RWPE2 (cell line): Measurements from ENCODE around the gene SDSL.

Experiments
- ATAC-seq: fragments of 200-7000 bp; cut with Tn5 transposase; 3 replicates; pipeline ENCODE4 v1.9.1; 2021; ENCODE audit warnings: low read depth
- DNase-seq: peaks from one replicate; pipeline ENCODE4 v3.0.0-alpha.2; 2020; ENCODE audit warnings: low spot score
- H3K27ac ChIP-seq: fragments of 450-650 bp; 2 replicates; pipeline ENCODE4 v1.5.1; 2017; ENCODE audit warnings: mild to moderate bottlenecking; ENCODE audit not compliant: poor library complexity, severe bottlenecking
- H3K27me3 ChIP-seq: fragments of 250-450 bp; sonication (Bioruptor Pico); 2 replicates; pipeline ENCODE4 v1.5.1; 2021; ENCODE audit warnings: mild to moderate bottlenecking, moderate library complexity; ENCODE audit not compliant: insufficient read depth, poor library complexity, severe bottlenecking
- H3K36me3 ChIP-seq: fragments of 250-450 bp; sonication (Bioruptor Pico); 2 replicates; pipeline ENCODE4 v1.5.1; 2020; ENCODE audit warnings: low read depth, mild to moderate bottlenecking, moderate library complexity
- H3K4me1 ChIP-seq: fragments of 250-450 bp; sonication (Bioruptor Pico); 2 replicates; pipeline ENCODE4 v1.5.1; 2021; ENCODE audit warnings: mild to moderate bottlenecking, moderate library complexity; ENCODE audit not compliant: insufficient read depth, poor library complexity, severe bottlenecking
- H3K4me3 ChIP-seq: fragments of 250-450 bp; sonication (Bioruptor Pico); 2 replicates; pipeline ENCODE4 v1.5.1; 2021; ENCODE audit warnings: mild to moderate bottlenecking, moderate library complexity; ENCODE audit not compliant: severe bottlenecking
- H3K9me3 ChIP-seq: fragments of 250-450 bp; sonication (Bioruptor Pico); 2 replicates; pipeline ENCODE4 v1.5.1; 2021; ENCODE audit warnings: mild to moderate bottlenecking, moderate library complexity; ENCODE audit not compliant: severe bottlenecking
- TF ChIP-seq, protein P1 (sequence below): fragments of 450-650 bp; IDR thresholded peaks from one replicate; pipeline ENCODE4 v1.5.1; 2017; ENCODE audit warnings: mild to moderate bottlenecking, moderate library complexity; ENCODE audit not compliant: poor library complexity, severe bottlenecking

SDSL gene

GRCh38 chr12:113378291-113378690, 43.9 kb upstream of the SDSL start:
- H3K27me3 ChIP-seq: no peaks in the 10 kb centered on the region
- no peaks in the 10 kb centered on the region for H3K9me3 ChIP-seq
- no peak overlapping the region for H3K27ac ChIP-seq
- no peaks in the 10 kb centered on the region; the same call in 1 of the 2 replicates for H3K36me3 ChIP-seq
- ATAC-seq (no peak), DNase-seq (no peak)
- H3K4me1 ChIP-seq: no peaks in the 10 kb centered on the region
- H3K4me3 ChIP-seq: no peak overlapping the region
- TF ChIP-seq, protein P1, sequence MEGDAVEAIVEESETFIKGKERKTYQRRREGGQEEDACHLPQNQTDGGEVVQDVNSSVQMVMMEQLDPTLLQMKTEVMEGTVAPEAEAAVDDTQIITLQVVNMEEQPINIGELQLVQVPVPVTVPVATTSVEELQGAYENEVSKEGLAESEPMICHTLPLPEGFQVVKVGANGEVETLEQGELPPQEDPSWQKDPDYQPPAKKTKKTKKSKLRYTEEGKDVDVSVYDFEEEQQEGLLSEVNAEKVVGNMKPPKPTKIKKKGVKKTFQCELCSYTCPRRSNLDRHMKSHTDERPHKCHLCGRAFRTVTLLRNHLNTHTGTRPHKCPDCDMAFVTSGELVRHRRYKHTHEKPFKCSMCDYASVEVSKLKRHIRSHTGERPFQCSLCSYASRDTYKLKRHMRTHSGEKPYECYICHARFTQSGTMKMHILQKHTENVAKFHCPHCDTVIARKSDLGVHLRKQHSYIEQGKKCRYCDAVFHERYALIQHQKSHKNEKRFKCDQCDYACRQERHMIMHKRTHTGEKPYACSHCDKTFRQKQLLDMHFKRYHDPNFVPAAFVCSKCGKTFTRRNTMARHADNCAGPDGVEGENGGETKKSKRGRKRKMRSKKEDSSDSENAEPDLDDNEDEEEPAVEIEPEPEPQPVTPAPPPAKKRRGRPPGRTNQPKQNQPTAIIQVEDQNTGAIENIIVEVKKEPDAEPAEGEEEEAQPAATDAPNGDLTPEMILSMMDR: no peak

DNA sequence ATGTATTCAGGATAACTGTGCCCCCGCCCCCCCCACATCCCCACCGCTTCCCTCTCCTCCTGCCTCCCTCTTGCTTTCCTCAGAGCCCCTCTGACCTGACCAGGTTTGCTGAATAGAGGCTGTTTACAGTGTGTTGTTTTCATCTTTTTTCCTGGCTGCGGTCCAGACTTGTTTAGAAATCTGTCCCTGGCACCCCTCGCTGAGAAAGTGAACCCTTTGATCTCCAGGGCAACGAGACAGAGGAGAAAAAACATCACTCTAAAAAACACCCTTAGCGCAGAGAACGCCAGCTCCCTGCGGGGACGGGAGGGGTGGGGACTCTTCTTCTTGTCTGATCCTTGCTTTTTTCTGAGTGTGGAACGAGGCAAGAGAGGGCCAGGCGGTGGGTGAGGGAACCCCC, 41.0 kb upstream of the SDSL start:
- H3K4me3 ChIP-seq: no peak overlapping the region
- no peaks in the 10 kb centered on the region for H3K4me1 ChIP-seq
- H3K27ac ChIP-seq: no peak overlapping the region
- H3K36me3 ChIP-seq: no peaks in the 10 kb centered on the region; the same call in 1 of the 2 replicates
- no peak for DNase-seq
- TF ChIP-seq, protein P1: no peak
- ATAC-seq: no peak
- H3K27me3 ChIP-seq: no peaks in the 10 kb centered on the region
- no peaks in the 10 kb centered on the region for H3K9me3 ChIP-seq

- ATAC-seq: no peak
- TF ChIP-seq, protein P1: no peak
- H3K36me3 ChIP-seq: no peaks in the 10 kb centered on the region; the same call in 1 of the 2 replicates
These were observed 40.0 kb upstream of the SDSL start for GRCh38 chr12:113382206-113382605.

GRCh38 chr12:113384778-113385177, 37.4 kb upstream of the SDSL start:
- ATAC-seq: no peak
- Histone ChIP-seq H3K36me3 (no peaks in the 10 kb centered on the region), H3K4me1 (no peaks in the 10 kb centered on the region), H3K27me3 (no peaks in the 10 kb centered on the region), H3K4me3 (no peak overlapping the region), H3K9me3 (no peaks in the 10 kb centered on the region), H3K27ac (no peak overlapping the region)
- DNase-seq: no peak
- TF ChIP-seq, protein P1: no peak

More at GRCh38 chr12:113382206-113382605, 40.0 kb upstream of the SDSL start:
- Histone ChIP-seq H3K9me3 (no peaks in the 10 kb centered on the region), H3K4me1 (no peaks in the 10 kb centered on the region), H3K4me3 (no peak overlapping the region), H3K27ac (no peak overlapping the region), H3K27me3 (no peaks in the 10 kb centered on the region)
- DNase-seq: no peak

DNA sequence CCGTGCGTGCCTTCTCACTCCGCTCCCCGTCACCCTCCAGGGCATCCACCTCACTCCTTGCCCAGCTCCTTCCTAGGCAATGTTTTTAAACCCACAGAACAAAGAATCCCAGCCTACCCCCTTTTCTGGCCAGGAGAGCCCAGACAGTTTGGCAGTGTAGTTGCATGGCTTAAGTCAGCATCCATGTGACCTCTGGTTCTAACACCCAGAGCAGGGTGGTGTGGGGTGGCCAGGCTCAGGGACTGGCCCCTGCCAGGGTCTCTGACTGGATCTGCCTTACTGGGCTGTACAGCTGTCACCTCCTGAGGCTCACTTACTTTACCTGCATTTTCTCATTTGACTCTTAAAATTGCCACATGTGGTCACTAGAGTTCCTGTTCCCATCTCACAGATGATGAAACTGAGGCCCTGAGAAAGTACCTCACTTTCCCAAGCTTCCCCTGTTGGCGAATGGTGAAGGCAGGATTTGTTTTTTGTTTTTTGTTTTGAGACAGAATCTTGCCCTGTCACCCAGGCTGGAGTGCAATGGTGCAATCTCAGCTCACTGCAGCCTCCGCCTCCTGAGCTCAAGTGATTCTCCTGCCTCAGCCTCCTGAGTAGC, 36.8 kb upstream of the SDSL start:
- DNase-seq: no peak
- no peak for ATAC-seq
- no peaks in the 10 kb centered on the region for H3K36me3 ChIP-seq

More for the DNA sequence above, 36.8 kb upstream of the SDSL start:
- no peak overlapping the region for H3K4me3 ChIP-seq
- TF ChIP-seq, protein P1: no peak
- no peak overlapping the region for H3K27ac ChIP-seq
- no peaks in the 10 kb centered on the region for H3K27me3 ChIP-seq
- H3K4me1 ChIP-seq: no peaks in the 10 kb centered on the region
- H3K9me3 ChIP-seq: no peaks in the 10 kb centered on the region
